T-helper 2 cell treated with Interferon-gamma antibody and Interleukin-4, amounts not matched to agents 100 ng/mL and 5 ng/mL, for 36 hours (primary cell): ENCODE results near the gene DLG2. TPM values are rescaled to one million over a fixed set of nuclear protein-coding genes. Genes with fewer than 3 reads are reported as not detected.
"Not testable (repeated sequence)": the region's sequence is repeated elsewhere in the genome, so short reads cannot be mapped to it uniquely, and the experiment has no call there.

ENCODE experiments used
- intact Hi-C: fragments of 100-400 bp; cut with micrococcal nuclease; formaldehyde crosslinking; loops from one replicate; pipeline ENCODE4 v1.15.1; 2023
- total RNA-seq: library from RNA; stranded (reverse); gene quantifications from 2 replicates; pipeline ENCODE4 v1.2.3, GENCODE V29; 2022

DLG2 gene
- total RNA-seq, 1 donor from 2014 or later, result 1.0 TPM

DNA sequence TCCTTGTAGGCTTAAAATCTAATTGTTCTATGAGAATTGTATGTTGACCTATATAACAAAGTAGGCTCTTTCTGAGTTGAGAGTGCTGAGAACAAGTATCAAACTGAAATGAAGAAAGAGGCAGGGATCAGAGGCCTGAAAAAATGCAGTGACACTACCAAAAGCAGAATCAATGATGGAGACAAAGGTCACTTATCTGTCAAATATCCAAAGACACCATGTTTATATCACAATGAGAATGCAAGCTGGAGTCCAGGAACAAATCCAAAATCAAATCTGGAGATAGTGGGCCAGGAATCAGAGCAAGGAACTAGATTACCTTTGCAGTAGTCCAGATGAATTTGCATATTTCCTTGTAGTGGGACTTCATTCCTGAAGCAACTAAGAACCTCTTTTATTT lies 377.7 kb downstream of the DLG2 start:
- intact Hi-C loops, result no loop called here

DNA sequence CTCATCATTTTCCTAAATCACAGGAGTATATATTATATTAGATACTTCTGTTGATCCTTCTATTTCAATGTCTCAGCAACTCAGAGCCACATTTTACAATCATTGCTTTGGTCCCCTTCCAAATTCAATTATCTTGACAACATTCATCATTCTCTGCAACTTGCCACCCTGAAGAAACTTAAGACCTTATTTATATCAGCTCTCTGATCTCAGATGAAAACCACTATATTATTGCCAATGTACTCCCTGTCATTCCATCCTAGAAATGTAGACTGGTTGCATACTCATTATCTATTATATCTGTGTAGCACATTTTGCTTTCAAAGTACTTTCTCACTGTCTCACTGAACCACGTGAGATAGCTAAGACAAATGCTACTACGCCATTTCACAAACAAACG lies 379.3 kb downstream of the DLG2 start:
- intact Hi-C loops, result no loop called here

DNA sequence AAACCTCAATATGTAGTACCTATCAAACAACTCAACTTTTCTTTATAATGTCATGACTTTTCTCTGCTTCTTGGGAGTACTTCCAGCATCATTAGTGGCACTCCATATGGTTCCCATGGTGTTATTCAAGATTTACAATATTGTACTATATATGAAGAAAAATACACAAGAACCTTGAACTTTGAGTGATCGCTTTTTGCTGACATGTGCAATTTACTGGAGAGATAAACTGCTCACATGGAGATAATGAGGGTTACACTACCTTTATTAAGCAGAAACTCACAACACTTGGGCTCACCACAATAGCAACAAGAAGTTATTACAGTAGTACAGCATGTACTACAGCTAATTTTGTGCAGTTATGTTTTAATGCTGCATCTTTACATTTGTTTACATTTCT lies 388.2 kb downstream of the DLG2 start:
- intact Hi-C loops, result no loop called here

DNA sequence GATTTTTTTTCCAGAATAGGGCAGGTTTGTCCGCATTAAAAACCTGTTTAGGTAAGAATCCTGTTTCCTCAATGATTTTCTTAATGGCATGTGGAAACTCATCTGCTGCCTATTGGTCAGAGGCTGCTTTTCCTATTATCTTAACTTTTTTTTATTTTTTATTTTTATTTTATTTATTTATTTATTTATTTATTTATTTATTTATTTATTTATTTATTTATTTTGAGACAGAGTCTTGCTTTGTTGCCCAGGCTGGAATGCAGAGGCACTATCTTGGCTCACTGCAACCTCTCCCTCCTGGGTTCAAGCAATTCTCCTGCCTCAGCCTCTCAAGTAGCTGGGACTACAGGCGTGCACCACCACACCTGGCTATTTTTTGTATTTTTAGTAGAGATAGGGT lies 389.1 kb downstream of the DLG2 start:
- intact Hi-C loops, result not testable (repeated sequence)

DNA sequence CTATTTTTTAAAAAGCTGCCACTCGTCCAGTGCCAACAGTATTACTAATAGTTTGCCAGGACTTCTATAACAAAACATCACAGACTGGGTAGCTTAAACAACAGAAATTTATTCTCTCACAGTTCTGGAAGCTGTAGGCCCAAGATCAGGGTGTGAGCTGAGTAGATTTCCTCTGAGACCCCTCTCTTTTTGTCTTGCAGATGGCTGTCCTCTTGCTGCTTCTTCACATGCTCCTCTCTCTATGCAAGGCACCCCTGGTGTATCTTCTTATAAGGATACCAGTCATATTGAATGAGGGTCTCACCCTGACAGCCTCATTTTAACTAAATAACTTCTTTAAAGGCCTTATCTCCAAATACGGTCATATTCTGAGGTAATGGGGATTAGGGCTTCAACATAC lies 390.9 kb downstream of the DLG2 start:
- intact Hi-C loops, result no loop called here

DNA sequence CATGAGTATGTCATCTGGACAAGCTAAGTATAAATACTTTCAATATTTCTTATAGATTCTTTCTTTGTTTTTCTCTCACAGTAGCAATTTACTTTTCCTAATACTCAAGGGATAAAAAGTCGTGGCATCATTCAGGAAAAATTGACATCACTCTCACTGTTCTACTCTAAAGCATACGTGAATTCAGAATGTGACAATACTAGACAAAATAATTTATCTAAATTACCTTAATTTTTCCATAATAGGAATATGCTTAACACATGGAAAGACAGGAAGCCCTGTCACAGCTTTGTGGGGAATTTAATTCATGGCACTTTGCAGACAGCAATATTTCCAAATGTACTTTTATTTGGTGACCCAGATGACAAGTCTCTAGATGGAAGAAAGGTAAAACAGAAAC lies 394.6 kb downstream of the DLG2 start:
- intact Hi-C loops, result no loop called here

DNA sequence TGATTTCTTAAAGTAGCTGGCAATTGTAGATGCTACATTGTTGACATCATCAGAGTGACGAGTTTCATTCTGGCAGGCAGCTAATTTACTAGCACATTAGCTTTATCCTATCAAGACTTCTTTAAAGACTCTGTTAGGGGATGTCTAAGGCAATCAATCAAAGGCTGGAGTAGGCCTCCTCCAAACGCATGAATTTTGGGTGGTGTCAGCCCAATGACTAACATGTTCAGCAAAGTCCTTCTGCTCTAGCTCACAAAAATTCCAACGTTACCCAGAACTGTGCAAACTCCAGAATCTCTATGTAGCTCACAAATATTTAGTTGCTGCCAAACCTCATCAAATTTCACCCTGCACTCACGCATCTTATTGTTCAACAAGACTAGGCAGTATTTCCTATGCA lies 395.6 kb downstream of the DLG2 start:
- intact Hi-C loops, result no loop called here

DNA sequence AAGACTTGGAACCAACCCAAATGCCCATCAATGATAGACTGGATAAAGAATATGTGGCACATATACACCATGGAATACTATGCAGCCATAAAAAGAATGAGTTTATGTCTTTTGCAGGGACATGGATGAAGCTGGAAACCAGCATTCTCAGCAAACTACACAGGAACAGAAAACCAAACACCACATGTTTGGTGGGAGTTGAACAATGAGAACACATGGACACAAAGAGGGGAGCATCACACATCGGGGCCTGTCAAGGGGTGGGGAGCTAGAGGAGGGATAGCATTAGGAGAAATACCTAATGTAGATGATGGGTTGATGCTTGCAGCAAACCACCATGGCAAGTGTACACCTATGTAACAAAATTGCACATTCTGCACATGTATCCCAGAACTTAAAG lies 397.4 kb downstream of the DLG2 start:
- intact Hi-C loops, result not testable (repeated sequence)

DNA sequence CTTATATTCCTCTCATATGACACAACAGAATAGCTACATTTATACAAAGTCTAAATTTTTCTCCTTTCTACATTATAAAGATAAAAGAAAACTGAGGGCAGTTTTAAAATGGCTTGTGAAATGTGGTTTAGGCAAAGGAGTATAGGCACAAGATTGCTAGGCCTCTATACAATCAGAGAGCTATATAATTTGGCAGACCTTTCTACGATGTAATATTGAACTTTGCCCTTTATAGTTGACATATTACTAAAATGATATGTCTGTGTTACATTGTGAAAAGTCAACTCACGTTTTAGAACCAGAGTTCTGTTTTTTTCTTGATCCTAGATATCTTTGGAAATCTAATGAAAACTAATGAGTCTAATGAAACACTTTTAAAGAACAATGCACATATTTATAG lies 430.2 kb downstream of the DLG2 start:
- intact Hi-C loops, result no loop called here

DNA sequence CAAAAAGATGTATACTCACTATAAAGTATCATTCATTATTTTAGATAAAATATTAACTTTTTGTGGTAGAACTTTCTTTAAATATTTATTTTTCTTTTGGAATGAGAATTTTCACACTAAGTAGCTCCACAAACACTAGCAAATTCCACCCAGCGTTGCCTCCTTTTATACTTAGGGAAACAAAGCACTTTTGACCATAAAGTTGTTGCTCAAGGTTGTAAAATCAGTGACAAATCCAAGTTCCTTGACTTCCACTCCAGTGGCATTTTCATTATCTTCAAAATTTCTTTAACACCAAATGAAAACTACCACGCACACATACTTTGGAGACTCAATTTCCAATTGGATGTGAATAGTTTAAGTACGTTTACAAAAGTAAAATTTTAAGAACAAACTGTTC lies 431.2 kb downstream of the DLG2 start:
- intact Hi-C loops, result no loop called here

DNA sequence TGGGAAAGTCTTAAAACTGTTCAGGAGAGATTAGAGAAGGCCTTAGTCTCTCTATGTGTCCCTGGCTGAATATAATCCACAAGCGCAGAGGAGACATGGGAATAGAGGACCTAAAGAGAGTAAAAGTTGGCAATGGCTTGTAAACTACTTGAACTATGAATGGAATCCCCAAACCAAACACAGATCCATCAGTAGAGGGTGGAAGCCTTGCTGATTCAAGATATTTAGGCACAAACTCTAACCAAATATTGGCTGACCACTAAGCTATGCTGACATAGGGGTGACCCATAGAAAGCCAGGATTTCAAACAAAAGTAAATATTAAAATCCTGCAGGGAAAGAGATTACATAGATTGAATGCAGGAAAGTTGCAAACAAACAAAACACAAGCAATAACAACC lies 439.2 kb downstream of the DLG2 start:
- intact Hi-C loops, result no loop called here

DNA sequence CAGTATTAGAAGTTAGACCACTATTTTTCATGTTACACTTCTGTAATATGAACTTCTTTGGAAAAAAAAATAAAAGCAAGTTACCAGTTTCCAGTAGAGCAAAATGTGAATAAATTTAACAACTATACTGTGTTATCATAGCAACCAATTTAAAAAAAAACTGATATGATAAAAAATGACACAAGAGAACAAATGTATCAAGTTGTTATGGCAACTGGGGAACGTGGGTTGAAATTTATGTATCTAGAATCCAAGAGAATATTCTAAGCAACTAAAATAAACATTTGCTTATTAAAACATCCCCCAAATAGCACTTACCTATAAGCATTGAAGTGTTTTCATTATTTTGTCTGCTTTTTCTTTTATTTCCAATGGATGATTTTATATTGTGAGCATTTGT lies 442.4 kb downstream of the DLG2 start:
- intact Hi-C loops, result no loop called here

DNA sequence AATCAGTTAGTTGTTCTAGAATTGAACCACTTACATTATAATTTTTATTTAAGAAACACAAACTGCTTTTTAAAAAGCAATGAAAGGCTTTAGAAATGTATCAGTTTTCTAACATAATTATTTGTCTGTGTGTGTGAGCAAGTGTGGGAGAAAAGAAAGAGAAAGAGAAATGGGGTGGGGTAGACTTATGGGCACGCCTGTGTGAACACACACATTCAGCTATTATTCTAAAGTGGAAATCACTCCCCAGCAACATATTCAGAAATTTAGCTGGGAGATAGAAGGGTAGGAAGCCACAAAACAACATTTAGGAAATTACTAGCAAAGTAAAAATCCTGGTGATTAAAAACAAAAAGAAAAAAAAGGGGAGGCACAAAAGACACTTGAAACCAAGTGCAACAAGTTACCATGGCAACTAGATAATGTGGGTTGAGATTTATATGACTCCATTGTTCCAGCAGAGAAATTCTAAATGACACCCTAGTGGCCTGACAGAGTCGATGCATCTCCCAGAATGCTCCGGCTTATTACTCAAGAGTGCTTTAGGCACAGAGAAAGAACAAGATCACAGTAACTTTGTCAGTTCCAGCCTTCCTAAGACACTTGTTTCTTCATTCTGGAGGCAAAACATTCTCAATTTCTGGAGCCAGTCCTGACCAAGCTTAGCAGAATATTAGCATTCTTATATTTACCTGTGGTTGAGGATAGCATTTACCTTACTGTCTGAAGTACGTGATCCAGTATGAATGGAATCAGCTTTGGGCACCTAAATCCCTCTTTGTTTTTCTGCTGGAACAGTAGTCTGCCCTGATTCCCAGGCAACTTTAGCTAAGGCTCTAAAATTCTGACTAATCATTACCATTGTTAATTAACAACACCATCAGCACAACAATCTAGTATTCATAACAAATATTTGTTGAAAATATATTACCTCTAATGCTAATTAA lies 444.4 kb downstream of the DLG2 start:
- intact Hi-C loops, result no loop called here

DNA sequence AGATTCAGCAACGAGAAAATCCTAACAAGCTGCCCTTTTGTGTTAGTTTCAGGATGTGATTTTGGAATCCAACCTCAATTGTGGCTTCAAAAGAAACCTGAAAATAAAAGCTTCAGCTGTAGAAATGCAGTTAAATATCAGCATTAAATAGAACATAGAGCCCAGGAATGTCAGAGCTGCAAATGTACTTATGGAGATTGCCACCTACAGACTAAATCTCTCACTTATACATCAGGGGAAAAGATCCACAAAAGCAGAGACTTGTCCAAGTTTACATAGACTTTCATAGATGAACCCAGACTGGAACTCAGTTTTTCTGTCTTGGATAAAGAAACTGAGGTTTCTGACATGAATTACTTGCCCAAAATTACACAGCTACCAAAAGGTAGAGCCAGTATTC lies 446.6 kb downstream of the DLG2 start:
- intact Hi-C loops, result no loop called here

DNA sequence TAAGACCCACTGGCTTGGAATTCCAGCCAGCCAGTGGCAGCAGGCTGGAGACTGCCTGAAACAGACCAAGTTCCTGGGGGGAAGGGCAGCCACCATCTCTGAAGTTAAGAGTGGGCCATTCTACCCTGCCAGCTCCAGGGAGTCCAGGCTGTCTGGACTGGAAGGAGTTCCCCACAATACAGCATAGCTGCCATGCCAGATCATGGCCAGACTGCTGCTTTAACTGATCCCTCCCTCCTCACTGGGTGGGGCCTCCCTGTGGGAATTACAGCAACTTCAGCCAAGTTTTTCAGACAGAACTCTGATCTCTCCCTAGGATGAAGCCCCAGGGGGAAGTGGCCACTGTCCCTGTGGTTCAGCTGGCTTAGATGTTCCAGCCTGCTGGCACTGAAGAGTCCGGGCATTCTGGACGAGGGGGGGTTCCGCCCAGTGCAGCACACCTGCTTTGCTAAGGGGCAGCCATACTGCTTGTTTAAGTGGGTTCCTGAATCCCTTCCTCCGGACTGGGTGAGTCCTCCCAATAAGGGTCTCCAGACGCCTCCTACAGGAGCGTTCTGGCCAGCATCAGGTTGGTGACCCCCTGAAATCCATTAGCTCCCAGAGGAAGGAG lies 455.4 kb downstream of the DLG2 start:
- intact Hi-C loops, result no loop called here

DNA sequence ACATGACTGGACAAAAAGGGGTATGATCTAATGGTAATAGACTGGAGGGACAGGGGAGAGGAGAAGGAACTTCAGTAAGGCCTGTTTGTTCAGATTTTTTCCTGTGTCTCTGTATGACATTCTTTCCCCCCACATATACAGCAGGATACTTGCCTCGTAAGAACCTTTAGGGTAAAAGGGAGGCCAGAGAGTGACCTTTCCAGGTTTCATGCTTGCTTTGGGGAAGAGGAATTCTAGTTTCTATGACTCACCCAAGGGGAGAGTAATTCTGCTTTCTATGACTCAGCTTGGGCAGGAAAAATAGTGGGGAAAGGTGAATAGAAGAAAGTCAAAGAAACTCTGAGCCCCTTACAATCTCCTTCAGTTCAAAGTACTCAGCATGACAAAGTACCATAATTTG lies 457.0 kb downstream of the DLG2 start:
- intact Hi-C loops, result no loop called here

DNA sequence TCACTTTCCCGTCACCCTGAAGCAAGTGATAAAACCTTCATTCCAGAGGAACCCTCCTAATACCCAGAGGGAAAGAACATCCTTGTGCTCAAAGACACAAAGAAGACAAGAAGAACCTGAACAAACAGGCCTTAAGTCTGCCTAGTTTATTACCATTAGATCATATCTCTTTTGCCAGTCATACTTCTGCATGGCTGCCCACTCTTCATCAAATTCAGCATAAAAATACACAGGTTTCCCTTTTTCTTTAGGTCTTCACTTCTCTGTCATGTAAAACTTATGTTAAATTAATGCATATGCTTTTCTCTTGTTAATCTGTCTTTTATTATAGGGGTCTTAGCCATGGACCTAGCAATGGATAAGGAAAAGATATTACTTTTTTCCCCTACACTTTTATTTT lies 459.7 kb downstream of the DLG2 start:
- intact Hi-C loops, result no loop called here

DNA sequence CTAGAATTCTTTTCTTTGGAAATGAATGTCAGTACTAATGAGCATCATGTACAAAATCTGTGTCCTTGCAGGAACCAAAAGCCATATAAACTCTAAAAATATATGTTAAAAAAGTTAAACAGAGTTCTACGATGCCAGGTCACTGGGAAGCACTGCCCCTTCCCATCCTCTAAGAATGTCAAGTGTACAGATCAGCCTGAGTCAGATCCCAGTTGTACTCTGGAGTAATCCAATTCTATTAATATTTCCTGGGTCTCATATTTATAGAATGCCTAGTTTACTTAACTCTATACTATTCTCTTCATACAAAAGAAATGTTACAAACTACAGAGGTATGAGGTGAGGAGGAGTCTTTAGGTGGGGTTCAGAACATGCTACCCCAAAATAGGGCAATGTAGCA lies 460.1 kb downstream of the DLG2 start:
- intact Hi-C loops, result no loop called here

DNA sequence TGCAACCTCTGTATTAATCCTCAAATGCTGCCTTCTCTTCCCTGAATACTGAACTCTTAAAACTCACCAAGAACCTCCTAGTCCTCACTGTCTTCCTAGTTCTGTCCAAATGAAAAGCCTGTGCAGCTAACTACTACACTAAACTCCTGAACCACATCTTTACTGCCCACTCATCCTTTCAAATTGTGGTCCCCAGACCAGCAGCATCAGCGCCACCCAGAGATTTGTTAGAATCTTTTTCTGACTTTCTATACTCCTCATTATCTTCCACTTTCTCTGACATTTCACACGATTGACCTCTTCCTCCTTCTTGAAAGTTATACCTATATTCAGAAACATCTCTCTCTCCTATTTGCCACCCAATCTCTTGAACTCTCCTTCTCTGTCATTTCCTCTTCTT lies 461.3 kb downstream of the DLG2 start:
- intact Hi-C loops, result no loop called here

DNA sequence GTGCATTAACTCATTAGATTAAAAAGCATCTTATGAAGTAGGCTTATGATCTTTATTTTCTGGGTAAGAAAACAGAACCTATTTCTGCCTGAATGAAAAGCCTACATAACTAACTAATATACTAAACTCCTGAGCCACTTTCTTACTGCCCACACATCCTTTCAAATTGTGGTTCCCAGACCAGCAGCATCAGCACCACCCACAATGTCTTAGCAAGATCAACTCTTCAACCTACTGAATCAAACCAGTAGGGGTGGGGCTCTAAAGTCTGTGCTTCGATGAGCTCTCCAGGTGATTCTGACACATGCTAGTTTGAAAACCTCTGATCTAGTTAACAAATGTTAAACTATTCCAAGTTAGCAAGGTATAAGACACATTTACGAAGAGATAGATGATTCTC lies 462.4 kb downstream of the DLG2 start:
- intact Hi-C loops, result no loop called here

DNA sequence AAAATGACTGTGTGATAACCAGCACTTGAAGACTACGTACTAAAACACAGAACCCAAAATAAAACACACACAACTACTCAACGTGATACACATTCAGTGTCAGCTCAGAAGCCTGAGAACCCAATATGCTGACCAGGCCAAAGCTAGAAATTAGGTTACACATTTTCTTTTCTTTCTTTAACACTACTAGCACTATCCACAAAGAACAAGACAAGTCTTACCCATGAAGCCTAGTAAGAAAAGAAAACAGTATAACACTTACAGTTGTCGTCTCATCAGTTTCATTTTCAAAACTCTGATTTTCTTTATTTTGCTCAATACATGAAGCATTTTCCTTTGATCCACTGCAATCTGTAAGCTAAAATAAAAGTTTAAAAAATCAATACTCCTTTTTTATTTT lies 472.9 kb downstream of the DLG2 start:
- intact Hi-C loops, result no loop called here

DNA sequence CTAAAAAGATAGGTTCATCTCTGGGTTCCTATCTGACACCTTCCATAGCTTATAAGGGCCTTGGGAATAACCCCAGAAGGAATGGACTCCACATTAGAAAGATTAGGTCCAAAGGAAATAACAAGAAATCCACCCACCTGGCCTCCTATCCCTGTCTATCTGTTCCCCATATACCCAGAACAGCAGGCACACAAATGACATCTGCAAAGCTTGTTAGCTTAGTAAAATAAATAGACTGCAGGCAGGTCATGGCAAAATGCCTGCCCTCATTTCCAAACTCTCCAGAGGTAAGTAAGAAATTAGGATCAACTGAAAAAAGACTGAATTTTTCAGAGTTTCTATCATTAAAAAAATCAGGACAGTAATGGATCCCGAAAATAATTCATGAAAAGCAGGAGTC lies 489.5 kb downstream of the DLG2 start:
- intact Hi-C loops, result no loop called here

DNA sequence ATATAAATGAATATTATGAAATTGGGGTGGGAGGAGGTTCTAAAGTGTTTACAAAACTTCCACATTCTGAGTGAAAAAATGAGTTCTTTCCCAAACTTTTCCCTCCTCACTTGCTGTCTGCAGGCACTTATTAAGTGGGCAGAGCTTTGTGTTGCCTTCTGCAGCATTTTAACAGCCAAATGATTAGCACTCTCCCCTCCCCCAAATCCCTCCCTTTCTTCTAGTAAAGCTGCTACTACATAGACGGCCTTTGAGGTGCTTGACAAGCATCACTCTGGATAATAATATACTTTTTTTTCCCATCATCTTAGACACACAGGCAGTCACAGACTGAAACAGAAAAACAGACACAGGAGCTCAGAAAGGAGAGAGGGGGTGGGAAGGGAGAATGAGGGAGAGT lies 493.5 kb downstream of the DLG2 start:
- intact Hi-C loops, result no loop called here
